Activated CD4-positive, alpha-beta memory T cell treated with anti-CD3 and anti-CD28 coated beads for 36 hours (primary cell): ENCODE data around the gene SLC13A3. TPM values are rescaled to one million over a fixed set of nuclear protein-coding genes. Genes with fewer than 3 reads are reported as not detected.
A peak's percentile ranks its signal among the peaks of the same experiment; 100 is the strongest.

Experiments used
- CTCF ChIA-PET: fragments of 350-600 bp; sonication (Branson Sonifier 250); formaldehyde crosslinking; loops from one replicate; lab custom pipeline; 2021; ENCODE audit warnings: antibody characterized with exemption, inconsistent platforms; lab: Charles Lee
- POLR2A ChIA-PET: fragments of 350-600 bp; sonication (Branson Sonifier 250); formaldehyde crosslinking; loops from one replicate; lab custom pipeline; 2021; ENCODE audit warnings: antibody characterized with exemption; lab: Charles Lee
- DNase-seq: peaks from one replicate; pipeline ENCODE4 v3.0.0-alpha.2; 2020
- H3K27ac Mint-ChIP-seq: one replicate; pipeline ENCODE4 v1.8.0; 2021; ENCODE audit warnings: mixed read lengths
- H3K27me3 Mint-ChIP-seq: one replicate; pipeline ENCODE4 v1.8.0; 2021; ENCODE audit warnings: mixed read lengths
- H3K36me3 Mint-ChIP-seq: one replicate; pipeline ENCODE4 v1.8.0; 2021; ENCODE audit warnings: mixed read lengths
- H3K4me1 Mint-ChIP-seq: one replicate; pipeline ENCODE4 v1.8.0; 2021; ENCODE audit warnings: low read depth, mixed read lengths
- H3K4me3 Mint-ChIP-seq: one replicate; pipeline ENCODE4 v1.8.0; 2021; ENCODE audit warnings: mild to moderate bottlenecking, mixed read lengths
- H3K9me3 Mint-ChIP-seq: one replicate; pipeline ENCODE4 v1.8.0; 2021; ENCODE audit warnings: mixed read lengths
- intact Hi-C: fragments of 100-400 bp; cut with micrococcal nuclease; formaldehyde crosslinking; loops from one replicate; pipeline ENCODE4 v1.15.1; 2023
- total RNA-seq, 2 experiments: library from RNA; stranded (reverse); gene quantifications; one replicate each; pipeline ENCODE4 v1.2.3, GENCODE V29; 2021

The SLC13A3 gene
- total RNA-seq, 2 experiments from 2014 or later: 0.10 TPM; not detected in 1

- H3K9me3 Mint-ChIP-seq: no peaks in the 10 kb centered on the region
- H3K4me1 Mint-ChIP-seq: no peaks in the 10 kb centered on the region
- CTCF ChIA-PET: no interaction called here
- POLR2A ChIA-PET: no interaction called here
- no peak overlapping the region for H3K27ac Mint-ChIP-seq
- no peak for DNase-seq
- H3K36me3 Mint-ChIP-seq: no peaks in the 10 kb centered on the region
- H3K27me3 Mint-ChIP-seq: no peaks in the 10 kb centered on the region
- intact Hi-C loops: no loop called here
- H3K4me3 Mint-ChIP-seq: no peak overlapping the region
Measured at GRCh38 chr20:46605181-46605580, 46.1 kb downstream of the SLC13A3 start.

GRCh38 chr20:46604551-46605133, 46.6 kb downstream of the SLC13A3 start:
- H3K4me1 Mint-ChIP-seq: no peaks in the 10 kb centered on the region
- H3K36me3 Mint-ChIP-seq: no peaks in the 10 kb centered on the region
- H3K4me3 Mint-ChIP-seq: no peak overlapping the region
- DNase-seq: no peak
- H3K27me3 Mint-ChIP-seq: no peaks in the 10 kb centered on the region
- H3K9me3 Mint-ChIP-seq: no peaks in the 10 kb centered on the region
- ChIA-PET POLR2A (no interaction called here), CTCF (no interaction called here)
- intact Hi-C loops: no loop called here
- H3K27ac Mint-ChIP-seq: no peak overlapping the region

GRCh38 chr20:46602429-46602828, 48.8 kb downstream of the SLC13A3 start:
- DNase-seq: no peak
- peaks cover 5% of the 10 kb centered on the region for H3K27me3 Mint-ChIP-seq
- ChIA-PET CTCF (interaction anchor here (1.0 to 1.1 kb wide), 2 partner anchors 53 to 78 kb away, joined by 3 read pairs; no protein-coding TSS in a partner anchor), POLR2A (no interaction called here)
- H3K27ac Mint-ChIP-seq: no peak overlapping the region
- no peaks in the 10 kb centered on the region for H3K4me1 Mint-ChIP-seq
- no peaks in the 10 kb centered on the region for H3K36me3 Mint-ChIP-seq
- no peaks in the 10 kb centered on the region for H3K9me3 Mint-ChIP-seq
- no peak overlapping the region for H3K4me3 Mint-ChIP-seq
- intact Hi-C loops: no loop called here

- ChIA-PET CTCF (interaction anchor here (1.0 to 1.1 kb wide), 2 partner anchors 52 to 79 kb away, joined by 3 read pairs; no protein-coding TSS in a partner anchor), POLR2A (no interaction called here)
- H3K27ac Mint-ChIP-seq: no peak overlapping the region
Measured at GRCh38 chr20:46601603-46602122, 49.6 kb downstream of the SLC13A3 start.

GRCh38 chr20:46600286-46600752, 50.9 kb downstream of the SLC13A3 start:
- ChIA-PET POLR2A (no interaction called here), CTCF (no interaction called here)
- H3K36me3 Mint-ChIP-seq: no peaks in the 10 kb centered on the region
- H3K4me3 Mint-ChIP-seq: no peak overlapping the region
- H3K4me1 Mint-ChIP-seq: no peaks in the 10 kb centered on the region
- intact Hi-C loops: no loop called here
- H3K27ac Mint-ChIP-seq: no peak overlapping the region
- DNase-seq: no peak
- H3K9me3 Mint-ChIP-seq: no peaks in the 10 kb centered on the region
- H3K27me3 Mint-ChIP-seq: peaks cover 5% of the 10 kb centered on the region

More at GRCh38 chr20:46601603-46602122, 49.6 kb downstream of the SLC13A3 start:
- Mint-ChIP-seq H3K36me3 (no peaks in the 10 kb centered on the region), H3K4me1 (no peaks in the 10 kb centered on the region), H3K4me3 (no peak overlapping the region), H3K27me3 (peaks cover 5% of the 10 kb centered on the region), H3K9me3 (no peaks in the 10 kb centered on the region)
- no peak for DNase-seq
- intact Hi-C loops: no loop called here

GRCh38 chr20:46599227-46599987, 51.9 kb downstream of the SLC13A3 start:
- ChIA-PET POLR2A (no interaction called here), CTCF (no interaction called here)
- Mint-ChIP-seq H3K36me3 (no peaks in the 10 kb centered on the region), H3K9me3 (no peaks in the 10 kb centered on the region), H3K4me1 (no peaks in the 10 kb centered on the region), H3K27me3 (peaks cover 9% of the 10 kb centered on the region), H3K4me3 (no peak overlapping the region), H3K27ac (no peak overlapping the region)
- intact Hi-C loops: no loop called here
- DNase-seq: no peak

GRCh38 chr20:46595933-46596332, 55.3 kb downstream of the SLC13A3 start:
- Mint-ChIP-seq H3K27ac (no peak overlapping the region), H3K4me3 (no peak overlapping the region), H3K27me3 (peaks cover 13% of the 10 kb centered on the region), H3K9me3 (no peaks in the 10 kb centered on the region), H3K36me3 (no peaks in the 10 kb centered on the region), H3K4me1 (no peaks in the 10 kb centered on the region)
- DNase-seq: no peak
- intact Hi-C loops: no loop called here
- POLR2A ChIA-PET: no interaction called here
- CTCF ChIA-PET: interaction anchor here (0.9 kb wide), 1 partner anchor 37 kb away, joined by 4 read pairs; no protein-coding TSS in a partner anchor

- Mint-ChIP-seq H3K27ac (no peak overlapping the region), H3K27me3 (peaks cover 13% of the 10 kb centered on the region), H3K36me3 (no peaks in the 10 kb centered on the region), H3K9me3 (no peaks in the 10 kb centered on the region), H3K4me1 (no peaks in the 10 kb centered on the region), H3K4me3 (no peak overlapping the region)
- intact Hi-C loops: no loop called here
- POLR2A ChIA-PET: interaction anchor here (0.6 kb wide), 1 partner anchor 581 kb away, joined by 7 read pairs; no protein-coding TSS in a partner anchor
- CTCF ChIA-PET: interaction anchor here (0.6 kb wide), 1 partner anchor 185 kb away, joined by 4 read pairs; no protein-coding TSS in a partner anchor
- no peak for DNase-seq
Measured at GRCh38 chr20:46594725-46595124, 56.5 kb downstream of the SLC13A3 start.

GRCh38 chr20:46592580-46593362, 58.5 kb downstream of the SLC13A3 start:
- no peak overlapping the region for H3K27ac Mint-ChIP-seq
- H3K9me3 Mint-ChIP-seq: no peaks in the 10 kb centered on the region
- no peak overlapping the region for H3K4me3 Mint-ChIP-seq
- peak; percentile 24 for DNase-seq
- H3K4me1 Mint-ChIP-seq: peaks cover 2% of the 10 kb centered on the region
- CTCF ChIA-PET: no interaction called here
- H3K27me3 Mint-ChIP-seq: peaks cover 8% of the 10 kb centered on the region
- POLR2A ChIA-PET: no interaction called here
- no peaks in the 10 kb centered on the region for H3K36me3 Mint-ChIP-seq
- intact Hi-C loops: no loop called here

GRCh38 chr20:46590443-46590842, 60.8 kb downstream of the SLC13A3 start:
- no peak overlapping the region for H3K4me3 Mint-ChIP-seq
- POLR2A ChIA-PET: no interaction called here
- H3K4me1 Mint-ChIP-seq: peaks cover 2% of the 10 kb centered on the region
- CTCF ChIA-PET: interaction anchor here (0.6 kb wide), 1 partner anchor 61 kb away, joined by 3 read pairs; the partner anchor contains the start of gene SLC13A3
- peaks cover 8% of the 10 kb centered on the region for H3K27me3 Mint-ChIP-seq
- no peak for DNase-seq
- no peak overlapping the region for H3K27ac Mint-ChIP-seq
- H3K9me3 Mint-ChIP-seq: no peaks in the 10 kb centered on the region
- intact Hi-C loops: no loop called here
- no peaks in the 10 kb centered on the region for H3K36me3 Mint-ChIP-seq

GRCh38 chr20:46588532-46589511, 62.4 kb downstream of the SLC13A3 start:
- ChIA-PET POLR2A (no interaction called here), CTCF (interaction anchor here (0.8 kb wide), 1 partner anchor 44 kb away, joined by 3 read pairs; no protein-coding TSS in a partner anchor)
- Mint-ChIP-seq H3K4me1 (peaks cover 2% of the 10 kb centered on the region), H3K36me3 (no peaks in the 10 kb centered on the region), H3K27ac (no peak overlapping the region), H3K27me3 (peaks cover 5% of the 10 kb centered on the region), H3K4me3 (no peak overlapping the region), H3K9me3 (no peaks in the 10 kb centered on the region)
- intact Hi-C loops: no loop called here
- peak; percentile 15 for DNase-seq
